Breast epithelium (tissue), 4 donors: ENCODE results near the gene PRTFDC1. TPM values are rescaled to one million over a fixed set of nuclear protein-coding genes. Genes with fewer than 3 reads are reported as not detected.

ENCODE experiments used
- DNase-seq, 2 donors: peaks; one replicate each; pipeline ENCODE4 v3.0.0-alpha.2; 2019; ENCODE audit warnings: low spot score in 2 of 2
- H3K27ac ChIP-seq, 2 donors: fragments of 200-600 bp; sonication (generic) in 1 of 2; one replicate each; pipeline ENCODE4 v1.5.1; 2016 to 2019; ENCODE audit warnings: mild to moderate bottlenecking in 1 of 2
- H3K27me3 ChIP-seq, 2 donors: fragments of 200-600 bp; sonication (generic) in 1 of 2; one replicate each; pipeline versions ENCODE4 v1.5.1 to v1.6.0; 2017 to 2019; ENCODE audit warnings: control low read depth in 1 of 2, mild to moderate bottlenecking in 1 of 2
- H3K36me3 ChIP-seq: fragments of 200-600 bp; one replicate; pipeline ENCODE4 v1.5.1; 2019
- H3K4me1 ChIP-seq, 2 donors: fragments of 200-600 bp; sonication (generic); one replicate each; pipeline ENCODE4 v1.5.1; 2016 to 2019; ENCODE audit warnings: control low read depth in 1 of 2
- H3K4me3 ChIP-seq, 3 donors: fragments of 200-600 bp; sonication (generic); 1 replicate in 2 of 3; 2 replicates in 1 of 3; pipeline ENCODE4 v1.5.1; 2016 to 2019; ENCODE audit warnings: mild to moderate bottlenecking in 3 of 3, moderate library complexity in 2 of 3
- H3K9me3 ChIP-seq, 2 donors: fragments of 200-600 bp; sonication (generic) in 1 of 2; one replicate each; pipeline ENCODE4 v1.5.1; 2016 to 2019; ENCODE audit warnings: control low read depth in 1 of 2
- CTCF ChIP-seq, 3 donors: fragments of 450-650 bp; IDR thresholded peaks; one replicate each; pipeline ENCODE4 v1.5.1; 2016 to 2017; ENCODE audit warnings: antibody characterized with exemption in 3 of 3, mild to moderate bottlenecking in 3 of 3, moderate library complexity in 3 of 3
- POLR2A ChIP-seq: fragments of 450-650 bp; IDR thresholded peaks from one replicate; pipeline ENCODE4 v1.6.1; 2016; ENCODE audit warnings: antibody characterized with exemption, mild to moderate bottlenecking, moderate library complexity
- POLR2AphosphoS5 ChIP-seq, 3 donors: sonication (generic); formaldehyde crosslinking; IDR thresholded peaks; one replicate each; pipeline ENCODE4 v1.6.1; 2017; ENCODE audit warnings: antibody characterized with exemption in 3 of 3
- intact Hi-C: fragments of 100-400 bp; cut with DNase I; formaldehyde crosslinking; loops from one replicate; pipeline ENCODE4 v1.15.1; 2023; ENCODE audit warnings: low total_unique reads
- total RNA-seq, 3 donors: library from RNA; depleted of rRNA; stranded (reverse); fragments of >200 nt; gene quantifications; one replicate each; pipeline ENCODE4 v1.1.0, GENCODE V29; 2016

The PRTFDC1 gene, protein sequence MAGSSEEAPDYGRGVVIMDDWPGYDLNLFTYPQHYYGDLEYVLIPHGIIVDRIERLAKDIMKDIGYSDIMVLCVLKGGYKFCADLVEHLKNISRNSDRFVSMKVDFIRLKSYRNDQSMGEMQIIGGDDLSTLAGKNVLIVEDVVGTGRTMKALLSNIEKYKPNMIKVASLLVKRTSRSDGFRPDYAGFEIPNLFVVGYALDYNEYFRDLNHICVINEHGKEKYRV
- total RNA-seq: 1 to 10 TPM; 2.6 to 6.6 (median 3.3) TPM

GRCh38 chr10:24952143-24952706 lies at the start of gene PRTFDC1:
Gene PRTFDC1, minus strand, starts transcription at chr10:24952606. Its CDS starts 31 bp downstream, at chr10:24952575.
- intact Hi-C loops: no loop called here
- Histone ChIP-seq H3K27me3 (no peaks in the 10 kb centered on the region), H3K27ac (peak within 1 kb of the TSS; percentile 91 to 96), H3K9me3 (no peaks in the 10 kb centered on the region), H3K4me1 (peaks cover 0 to 3% of the 10 kb centered on the region in 2 donors), H3K36me3 (no peaks in the 10 kb centered on the region), H3K4me3 (peak within 1 kb of the TSS; percentile 61 to 78 (median 72))
- DNase-seq: peak in 1 of 2 donors; percentile 23
- TF ChIP-seq CTCF (IDR thresholded peaks at IDR 0.05): no peak
- no peak for TF ChIP-seq POLR2A
- TF ChIP-seq POLR2AphosphoS5 (IDR thresholded peaks at IDR 0.05): peak in 2 of 3 donors; percentile 9 to 11

DNA sequence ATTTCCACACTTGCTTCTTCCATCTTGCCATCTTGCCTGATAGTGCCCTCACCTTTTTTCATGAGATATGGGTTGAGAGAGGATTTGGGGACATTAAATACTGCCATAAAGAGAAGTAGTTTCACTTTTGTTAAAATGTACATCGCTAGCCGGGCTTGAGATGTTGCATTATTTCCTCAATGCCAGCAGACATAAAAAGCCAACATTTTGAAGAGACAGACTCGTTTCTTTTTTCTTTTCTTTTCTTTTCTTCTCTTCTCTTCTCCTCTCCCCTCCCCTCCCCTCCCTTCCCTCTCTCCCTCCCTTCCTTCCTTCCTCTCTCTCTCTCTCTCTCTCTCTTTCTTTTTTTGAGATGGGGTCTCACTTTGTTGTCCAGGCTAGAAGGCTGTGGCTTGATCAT lies 45.6 kb upstream of the PRTFDC1 start:
- intact Hi-C loops: no loop called here

DNA sequence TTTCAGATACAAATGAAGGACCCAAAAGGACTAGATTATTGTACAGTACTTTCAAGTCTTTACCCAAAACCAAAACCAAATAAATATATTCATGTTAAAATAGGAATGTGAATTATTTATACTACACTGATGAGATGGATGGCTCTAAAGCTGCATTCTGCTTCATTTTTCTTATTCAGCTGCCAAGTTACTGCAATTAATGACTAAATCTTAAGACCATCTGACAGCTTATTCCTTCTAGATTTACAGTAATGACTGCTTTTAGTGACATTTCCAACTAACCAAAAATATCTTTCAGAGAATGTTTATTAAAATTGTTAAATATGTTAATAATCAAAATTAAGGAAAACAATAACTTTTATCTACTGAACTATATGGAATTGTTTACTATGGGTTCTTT lies 42.7 kb upstream of the PRTFDC1 start:
- intact Hi-C loops: no loop called here

More for the DNA sequence above, 45.6 kb upstream of the PRTFDC1 start:
- Histone ChIP-seq H3K27me3 (no peaks in the 10 kb centered on the region), H3K27ac (no peak overlapping the region), H3K4me1 (no peaks in the 10 kb centered on the region), H3K4me3 (no peak overlapping the region), H3K9me3 (peaks cover 0 to 5% of the 10 kb centered on the region in 2 donors), H3K36me3 (no peaks in the 10 kb centered on the region)
- TF ChIP-seq CTCF (IDR thresholded peaks at IDR 0.05): no peak
- TF ChIP-seq POLR2AphosphoS5 (IDR thresholded peaks at IDR 0.05): no peak
- no peak for TF ChIP-seq POLR2A
- DNase-seq: no peak

GRCh38 chr10:24993237-24993958 lies 41.0 kb upstream of the PRTFDC1 start:
- no peaks in the 10 kb centered on the region for H3K4me1 ChIP-seq
- no peaks in the 10 kb centered on the region for H3K9me3 ChIP-seq
- H3K27ac ChIP-seq: no peak overlapping the region
- intact Hi-C loops: no loop called here
- no peaks in the 10 kb centered on the region for H3K27me3 ChIP-seq
- no peaks in the 10 kb centered on the region for H3K36me3 ChIP-seq
- H3K4me3 ChIP-seq: no peak overlapping the region
- TF ChIP-seq POLR2A (no peak), POLR2AphosphoS5 (IDR thresholded peaks at IDR 0.05) (no peak), CTCF (IDR thresholded peaks at IDR 0.05) (no peak)
- DNase-seq: no peak

More for the DNA sequence above, 42.7 kb upstream of the PRTFDC1 start:
- H3K4me1 ChIP-seq: no peaks in the 10 kb centered on the region
- H3K4me3 ChIP-seq: no peak overlapping the region
- TF ChIP-seq POLR2A (no peak), CTCF (IDR thresholded peaks at IDR 0.05) (no peak), POLR2AphosphoS5 (IDR thresholded peaks at IDR 0.05) (no peak)
- DNase-seq: no peak
- H3K36me3 ChIP-seq: no peaks in the 10 kb centered on the region
- H3K9me3 ChIP-seq: peaks cover 0 to under 1% of the 10 kb centered on the region in 2 donors
- no peaks in the 10 kb centered on the region for H3K27me3 ChIP-seq
- H3K27ac ChIP-seq: no peak overlapping the region
